ENCODE measurements around the gene UTS2R. TPM values are rescaled to one million over a fixed set of nuclear protein-coding genes. Genes with fewer than 3 reads are reported as not detected.
A peak's percentile ranks its signal among the peaks of the same experiment; 100 is the strongest.
"Not testable (repeated sequence)": the region's sequence is repeated elsewhere in the genome, so short reads cannot be mapped to it uniquely, and the experiment has no call there.

Gene UTS2R
- polyA plus RNA-seq, 1 donor (not counting 4 experiments of a cell fraction or from before 2014, with no cell fraction given): not detected

DNA sequence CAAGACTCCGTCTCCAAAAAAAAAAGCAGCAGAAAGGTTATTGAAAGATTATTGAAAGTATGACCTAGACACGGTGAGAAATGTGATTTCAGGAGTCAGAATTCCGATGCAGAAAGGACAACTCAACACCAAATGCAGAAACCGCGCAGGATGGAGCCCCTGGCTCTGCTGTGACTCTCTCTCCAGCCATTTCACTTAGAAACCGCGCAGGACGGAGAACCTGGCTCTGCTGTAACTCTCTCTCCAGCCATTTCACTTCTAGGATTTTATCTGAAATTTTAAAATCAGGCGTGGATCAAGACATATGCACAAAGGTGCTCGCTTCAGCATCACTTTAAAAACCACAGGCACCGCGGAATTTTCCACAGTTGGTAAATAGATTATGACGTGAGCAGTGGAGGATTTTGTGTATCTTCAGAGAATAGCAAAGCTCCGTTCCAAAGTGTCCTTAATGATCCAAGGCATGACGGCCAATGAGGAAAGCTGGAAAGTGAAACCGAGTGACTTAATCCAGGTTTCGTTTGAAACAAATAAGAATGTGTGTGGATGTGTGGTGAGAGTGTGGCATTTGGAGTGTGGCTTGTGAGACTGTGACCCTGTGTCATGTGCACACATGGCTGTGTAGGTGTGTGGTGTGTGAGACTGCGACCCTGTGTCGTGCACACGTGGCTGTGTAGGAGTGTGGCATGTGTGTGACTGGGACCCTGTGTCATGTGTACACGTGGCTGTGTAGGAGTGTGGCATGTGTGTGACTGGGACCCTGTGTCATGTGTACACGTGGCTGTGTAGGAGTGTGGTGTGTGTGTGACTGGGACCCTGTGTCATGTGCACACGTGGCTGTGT, 9.5 kb downstream of the UTS2R start:
- no peak for FAIRE-seq
- Histone ChIP-seq H3K9ac (ENCODE audit: control insufficient read depth, extremely low read depth, insufficient read depth, low read length) (no peak overlapping the region), H3K4me2 (ENCODE audit: control insufficient read depth, extremely low read depth, insufficient read depth, low read depth, low read length) (peak overlapping the region; percentile 5), H3K27me3 (ENCODE audit: control insufficient read depth, extremely low read depth, insufficient read depth, low read length) (peaks cover 66% of the 10 kb centered on the region), H3K9me1 (ENCODE audit: control insufficient read depth, extremely low read depth, insufficient read depth, low read length) (no peaks in the 10 kb centered on the region), H3K27ac (ENCODE audit: control insufficient read depth, insufficient read depth, low read length) (no peak overlapping the region), H3K9me3 (ENCODE audit: control insufficient read depth, low read depth, low read length) (no peaks in the 10 kb centered on the region), H3K36me3 (ENCODE audit: control insufficient read depth in 2 of 2, extremely low read depth in 1 of 2, insufficient read depth in 2 of 2, low read length in 2 of 2) (no peaks in the 10 kb centered on the region), H3K79me2 (ENCODE audit: control insufficient read depth, insufficient read depth, low read length) (no peaks in the 10 kb centered on the region), H2AFZ (ENCODE audit: control insufficient read depth, low read length) (no peak overlapping the region), H4K20me1 (ENCODE audit: control insufficient read depth, extremely low read depth, insufficient read depth, low read length) (no peaks in the 10 kb centered on the region), H3K4me1 (ENCODE audit: control insufficient read depth, extremely low read depth, insufficient read depth, low read length) (peaks cover 12% of the 10 kb centered on the region), H3K4me3 (ENCODE audit: control insufficient read depth in 2 of 3, extremely low read depth in 1 of 3, insufficient read depth in 2 of 3, low read depth in 1 of 3, low read length in 3 of 3) (no peak overlapping the region)
- TF ChIP-seq CTCF (optimal IDR thresholded peaks at IDR 0.05 in 1 of 3, IDR thresholded peaks at IDR 0.05 in 1 of 3, conservative IDR thresholded peaks at IDR 0.05 in 1 of 3; ENCODE audit: extremely low read depth in 1 of 3, insufficient read depth in 2 of 3, low read length in 3 of 3) (no peak), EZH2 (IDR thresholded peaks at IDR 0.05; ENCODE audit: low read length) (no peak)
- dilution Hi-C loops (cut with MboI; ENCODE audit: extremely low pct_ligation_motif_present, low sequenced_read_pairs): no loop called here
- DNase-seq (ENCODE audit: low read depth, low spot score): no peak

DNA sequence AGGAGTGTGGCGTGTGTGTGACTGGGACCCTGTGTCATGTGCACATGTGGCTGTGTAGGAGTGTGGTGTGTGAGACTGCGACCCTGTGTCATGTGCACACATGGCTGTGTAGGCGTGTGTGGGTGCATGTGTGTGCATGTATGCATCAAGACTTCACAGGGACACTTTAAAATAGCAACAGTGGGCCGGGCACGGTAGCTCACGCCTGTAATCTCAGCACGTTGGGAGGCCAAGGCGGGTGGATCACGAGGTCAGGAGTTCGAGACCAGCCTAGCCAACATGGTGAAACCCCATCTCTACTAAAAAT, 10.1 kb downstream of the UTS2R start:
- H3K36me3 ChIP-seq (ENCODE audit: control insufficient read depth in 2 of 2, extremely low read depth in 1 of 2, insufficient read depth in 2 of 2, low read length in 2 of 2); DNase-seq (ENCODE audit: low read depth, low spot score); FAIRE-seq; H3K4me2 ChIP-seq (ENCODE audit: control insufficient read depth, extremely low read depth, insufficient read depth, low read depth, low read length); H3K4me3 ChIP-seq (ENCODE audit: control insufficient read depth in 2 of 3, extremely low read depth in 1 of 3, insufficient read depth in 2 of 3, low read depth in 1 of 3, low read length in 3 of 3); H3K9ac ChIP-seq (ENCODE audit: control insufficient read depth, extremely low read depth, insufficient read depth, low read length); H2AFZ ChIP-seq (ENCODE audit: control insufficient read depth, low read length); H3K9me1 ChIP-seq (ENCODE audit: control insufficient read depth, extremely low read depth, insufficient read depth, low read length); dilution Hi-C loops (cut with MboI; ENCODE audit: extremely low pct_ligation_motif_present, low sequenced_read_pairs); H3K9me3 ChIP-seq (ENCODE audit: control insufficient read depth, low read depth, low read length); H4K20me1 ChIP-seq (ENCODE audit: control insufficient read depth, extremely low read depth, insufficient read depth, low read length); H3K79me2 ChIP-seq (ENCODE audit: control insufficient read depth, insufficient read depth, low read length); H3K27ac ChIP-seq (ENCODE audit: control insufficient read depth, insufficient read depth, low read length): not testable (repeated sequence)
- Histone ChIP-seq H3K4me1 (ENCODE audit: control insufficient read depth, extremely low read depth, insufficient read depth, low read length) (peaks cover 12% of the 10 kb centered on the region), H3K27me3 (ENCODE audit: control insufficient read depth, extremely low read depth, insufficient read depth, low read length) (peaks cover 68% of the 10 kb centered on the region)

DNA sequence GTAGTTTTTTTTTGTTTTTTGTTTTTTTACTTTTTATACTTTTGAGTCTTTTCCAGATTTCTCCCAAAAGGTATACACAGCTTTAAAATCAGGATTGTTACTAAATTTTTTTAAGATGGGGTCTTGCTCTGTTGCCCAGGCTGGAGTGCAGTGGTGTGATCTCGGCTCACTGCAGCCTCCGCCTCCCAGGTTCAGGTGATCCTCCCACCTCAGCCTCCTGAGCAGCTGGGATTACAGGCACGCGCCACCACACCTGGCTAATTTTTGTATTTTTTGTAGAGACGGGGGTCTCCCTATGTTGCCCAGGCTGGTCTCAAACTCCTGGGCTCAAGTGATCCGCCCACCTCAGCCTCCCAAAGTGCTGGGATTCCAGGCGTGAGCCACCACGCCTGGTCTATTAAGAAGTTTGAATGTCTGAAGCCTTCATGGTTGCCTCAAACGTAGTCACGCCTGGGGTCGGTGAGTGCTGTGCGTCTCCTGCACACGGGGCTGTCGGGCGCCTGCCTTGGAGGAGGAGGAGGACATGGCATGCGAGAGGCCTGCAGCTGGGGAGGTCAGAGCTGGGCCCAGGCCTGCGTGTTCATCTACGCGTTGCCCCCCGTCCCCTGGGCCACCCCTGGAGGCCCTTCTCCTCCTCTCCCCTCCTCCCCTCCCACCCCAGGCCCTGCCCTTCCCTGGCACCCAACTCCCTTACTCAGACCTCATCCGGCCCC, 10.8 kb downstream of the UTS2R start:
- H3K79me2 ChIP-seq (ENCODE audit: control insufficient read depth, insufficient read depth, low read length); H3K9me1 ChIP-seq (ENCODE audit: control insufficient read depth, extremely low read depth, insufficient read depth, low read length); H3K27ac ChIP-seq (ENCODE audit: control insufficient read depth, insufficient read depth, low read length); dilution Hi-C loops (cut with MboI; ENCODE audit: extremely low pct_ligation_motif_present, low sequenced_read_pairs); H3K4me2 ChIP-seq (ENCODE audit: control insufficient read depth, extremely low read depth, insufficient read depth, low read depth, low read length); H3K9ac ChIP-seq (ENCODE audit: control insufficient read depth, extremely low read depth, insufficient read depth, low read length); H3K4me3 ChIP-seq (ENCODE audit: control insufficient read depth in 2 of 3, extremely low read depth in 1 of 3, insufficient read depth in 2 of 3, low read depth in 1 of 3, low read length in 3 of 3); H3K36me3 ChIP-seq (ENCODE audit: control insufficient read depth in 2 of 2, extremely low read depth in 1 of 2, insufficient read depth in 2 of 2, low read length in 2 of 2); FAIRE-seq; DNase-seq (ENCODE audit: low read depth, low spot score); H2AFZ ChIP-seq (ENCODE audit: control insufficient read depth, low read length); H3K9me3 ChIP-seq (ENCODE audit: control insufficient read depth, low read depth, low read length); H4K20me1 ChIP-seq (ENCODE audit: control insufficient read depth, extremely low read depth, insufficient read depth, low read length): not testable (repeated sequence)
- Histone ChIP-seq H3K4me1 (ENCODE audit: control insufficient read depth, extremely low read depth, insufficient read depth, low read length) (peaks cover 12% of the 10 kb centered on the region), H3K27me3 (ENCODE audit: control insufficient read depth, extremely low read depth, insufficient read depth, low read length) (peaks cover 74% of the 10 kb centered on the region)
